Activated CD4-positive, alpha-beta T cell treated with anti-CD3 and anti-CD28 coated beads, Interleukin-10, Interleukin-2, amounts not matched to agents 100 ng/mL and 50 ng/mL, durations not matched to agents 16 hours and 8 hours (primary cell): Measurements from ENCODE around the gene ADAP2.
"Not testable (repeated sequence)": the region's sequence is repeated elsewhere in the genome, so short reads cannot be mapped to it uniquely, and the experiment has no call there.

Experiments used
- DNase-seq: peaks from one replicate; pipeline ENCODE4 v3.0.0-alpha.2; 2020

Gene ADAP2

GRCh38 chr17:30975042-30975820, 53.5 kb downstream of the ADAP2 start:
- DNase-seq, result no peak

DNA sequence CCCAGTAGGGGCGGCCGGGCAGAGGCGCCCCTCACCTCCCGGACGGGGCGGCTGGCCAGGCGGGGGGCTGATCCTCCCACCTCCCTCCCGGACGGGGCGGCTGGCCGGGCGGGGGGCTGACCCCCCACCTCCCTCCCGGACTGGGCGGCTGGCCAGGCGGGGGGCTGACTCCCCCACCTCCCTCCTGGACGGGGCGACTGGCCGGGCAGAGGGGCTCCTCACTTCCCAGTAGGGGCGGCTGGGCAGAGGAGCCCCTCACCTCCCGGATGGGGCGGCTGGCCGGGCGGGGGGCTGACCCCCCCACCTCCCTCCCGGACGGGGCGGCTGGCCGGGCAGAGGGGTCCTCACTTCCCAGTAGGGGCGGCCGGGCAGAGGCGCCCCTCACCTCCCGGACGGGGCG, 58.2 kb downstream of the ADAP2 start:
- not testable (repeated sequence) for DNase-seq

- no peak for DNase-seq
Measured at GRCh38 chr17:30981531-30982519, 60.1 kb downstream of the ADAP2 start.

DNA sequence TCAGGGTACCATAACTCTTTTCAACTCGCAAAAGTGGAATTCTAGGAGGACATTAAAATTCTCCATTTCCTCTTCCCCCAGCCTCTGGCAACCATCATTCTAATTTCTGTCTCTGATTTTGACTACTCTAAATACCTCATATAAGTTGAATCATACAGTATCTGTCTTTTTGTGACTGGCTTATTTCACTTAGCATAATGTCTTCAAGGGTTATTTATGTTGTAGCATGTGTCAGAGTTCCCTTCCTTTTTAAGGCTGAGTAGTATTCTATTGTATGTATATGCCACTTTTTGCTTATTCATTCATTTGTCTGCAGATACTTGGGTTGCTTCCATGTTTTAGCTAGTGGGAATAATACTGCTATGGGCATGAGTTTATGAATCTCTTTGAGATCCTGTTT, 61.1 kb downstream of the ADAP2 start:
- DNase-seq, result no peak

- no peak for DNase-seq
Measured at GRCh38 chr17:30990458-30990857, 68.7 kb downstream of the ADAP2 start.

DNA sequence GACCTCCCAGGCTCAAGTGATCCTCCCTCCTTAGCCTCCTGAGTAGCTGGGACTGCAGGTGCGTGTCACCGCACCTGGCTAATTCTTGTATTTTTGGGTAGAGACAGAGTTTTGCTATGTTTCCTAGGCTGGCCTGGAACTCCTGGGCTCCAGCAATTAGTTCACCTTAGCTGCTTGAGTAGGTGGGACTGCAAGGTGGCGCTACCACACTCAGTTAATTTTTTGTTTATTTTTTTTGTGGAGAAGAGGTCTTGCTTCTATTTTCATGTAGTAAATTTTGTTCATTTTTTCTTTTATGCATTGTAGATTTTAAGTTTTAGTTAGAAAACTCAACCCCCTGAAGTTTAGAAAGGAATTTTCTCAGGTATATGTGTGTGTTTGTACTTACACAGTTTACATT, 70.8 kb downstream of the ADAP2 start:
- no peak for DNase-seq

DNA sequence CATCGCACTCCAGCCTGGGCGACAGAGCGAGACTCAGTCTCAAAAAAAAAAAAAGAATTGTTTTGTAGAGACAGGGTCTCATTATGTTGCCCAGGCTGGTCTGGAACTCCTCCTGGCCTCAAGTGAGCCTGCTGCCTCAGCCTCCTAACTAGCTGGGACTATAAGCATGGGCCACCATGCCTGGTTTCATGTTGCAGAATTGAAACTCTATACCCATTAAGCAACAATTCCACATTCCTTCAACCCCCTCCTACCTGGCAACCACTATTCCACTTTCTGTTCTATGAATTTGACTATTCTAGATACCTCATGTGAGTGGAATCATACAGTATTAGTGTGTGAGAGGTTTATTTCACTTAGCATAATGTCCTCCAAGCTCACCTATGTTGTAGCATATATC, 73.6 kb downstream of the ADAP2 start:
- DNase-seq, result no peak

- no peak for DNase-seq
Measured at GRCh38 chr17:30996486-30996885, 74.7 kb downstream of the ADAP2 start.

- DNase-seq, result no peak
Measured at GRCh38 chr17:30997270-30997669, 75.5 kb downstream of the ADAP2 start.

- DNase-seq, result no peak
Measured at GRCh38 chr17:30997842-30998241, 76.1 kb downstream of the ADAP2 start.

GRCh38 chr17:31002047-31002446, 80.3 kb downstream of the ADAP2 start:
- DNase-seq, result no peak

DNA sequence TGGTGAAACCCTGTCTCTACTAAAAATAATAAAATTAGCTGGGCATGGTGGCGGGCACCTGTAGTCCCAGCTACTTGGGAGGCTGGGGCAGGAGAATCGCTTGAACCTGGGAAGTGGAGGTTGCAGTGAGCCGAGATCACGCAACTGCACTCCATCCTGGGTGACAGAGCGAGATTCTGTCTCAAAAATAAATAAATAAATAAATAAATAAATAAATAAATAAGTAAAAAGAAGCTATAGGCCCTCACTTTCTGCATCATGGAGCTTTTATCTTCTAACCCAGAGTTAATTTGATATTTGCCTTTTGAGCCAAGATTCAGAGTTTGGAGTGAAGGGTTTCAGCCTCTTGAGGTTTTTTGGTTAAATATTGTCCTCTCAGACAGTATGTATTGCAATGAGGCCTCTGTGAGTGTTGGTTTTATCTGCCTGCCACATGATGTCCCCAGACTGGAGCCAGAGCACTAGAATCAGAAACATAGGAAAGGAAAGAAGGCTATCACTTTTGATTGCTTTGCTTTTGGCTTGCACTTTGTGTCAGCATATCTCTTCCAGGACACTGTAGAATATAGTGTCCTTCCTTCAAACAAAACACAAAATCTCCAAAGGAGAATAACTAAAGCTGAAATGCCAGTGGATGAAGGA, 81.6 kb downstream of the ADAP2 start:
- DNase-seq, result no peak

DNA sequence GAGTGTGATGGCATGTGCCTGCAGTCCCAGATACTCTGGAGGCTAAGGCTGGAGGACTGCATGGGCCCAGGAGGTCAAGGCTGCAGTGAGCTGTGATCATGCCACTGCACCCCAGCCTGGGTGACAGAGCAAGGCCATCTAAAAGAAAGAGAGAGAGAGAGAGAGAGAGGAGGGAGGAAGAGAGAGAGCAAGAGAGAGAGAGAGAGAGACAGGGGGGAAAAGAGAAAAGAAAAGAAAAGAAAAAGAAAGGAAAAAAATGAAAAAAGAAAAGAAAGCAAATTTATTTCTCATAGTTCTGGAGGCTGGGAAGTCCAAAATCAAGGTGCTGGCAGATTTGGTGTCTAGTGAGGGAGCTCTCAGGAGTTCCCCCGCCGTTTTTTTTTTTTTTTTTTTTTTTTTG, 82.4 kb downstream of the ADAP2 start:
- DNase-seq, result no peak

- DNase-seq, result no peak
Measured at GRCh38 chr17:31007695-31008373, 86.1 kb downstream of the ADAP2 start.

DNA sequence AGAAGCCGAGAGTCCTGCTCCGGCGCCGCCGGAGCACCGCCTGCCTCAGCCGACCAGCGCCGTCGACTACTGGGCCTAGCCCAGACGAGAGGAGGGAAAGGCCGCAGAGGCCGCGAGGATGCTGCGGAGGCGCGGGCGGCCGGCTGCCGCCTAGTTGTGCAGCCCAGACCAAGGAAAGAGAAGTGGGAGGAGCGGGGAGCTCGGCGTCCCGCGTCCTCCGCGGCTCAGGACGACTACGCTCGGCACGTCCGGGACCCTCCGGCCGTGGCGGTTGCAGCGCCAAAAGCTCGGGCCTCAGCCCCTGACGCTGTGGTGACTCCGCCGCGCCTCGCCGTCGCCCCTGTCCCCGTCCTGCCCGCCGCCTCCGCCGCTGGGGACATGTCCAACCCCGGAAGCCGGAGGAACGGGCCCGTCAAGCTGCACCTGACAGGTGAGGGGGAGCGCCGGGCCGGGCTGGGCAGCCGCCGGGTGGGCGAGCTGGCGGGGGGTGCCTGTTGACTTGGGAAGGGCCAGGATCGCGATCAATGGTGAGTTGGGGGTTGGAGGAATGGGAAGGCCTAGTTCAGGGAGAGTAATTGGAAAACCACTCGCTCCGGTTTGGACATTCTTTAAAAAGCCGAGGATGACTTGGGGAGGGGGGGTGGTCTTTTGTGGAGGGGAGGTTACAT, 86.8 kb downstream of the ADAP2 start:
- DNase-seq, result peak; percentile 54
